ENCODE data around the gene ODAD2.

DNA sequence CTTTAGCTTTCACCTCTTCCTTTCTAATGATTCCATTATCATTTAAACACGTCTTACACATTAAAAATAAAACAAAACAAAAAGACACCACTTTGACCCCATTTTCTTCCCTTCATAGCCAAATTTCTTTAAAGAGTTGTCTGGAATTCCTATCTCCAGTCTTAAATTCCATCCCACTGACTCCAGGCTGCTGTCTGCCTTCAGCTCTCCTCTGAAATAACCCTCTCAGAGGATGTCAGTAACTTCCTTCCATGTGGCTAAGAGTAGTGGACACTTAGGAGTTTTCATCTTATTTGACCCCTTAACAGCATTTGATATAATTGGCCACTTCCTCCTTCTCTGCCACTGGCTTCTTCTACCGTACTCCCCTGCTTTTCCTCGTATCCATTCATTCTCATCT is 183.6 kb downstream of the ODAD2 start:
- TF ChIP-seq CTCF (IDR thresholded peaks at IDR 0.05; ENCODE audit: extremely low read depth in 1 of 2, insufficient read depth in 1 of 2, low read depth in 1 of 2, low read length in 2 of 2), result no peak
- TF ChIP-seq FOS (IDR thresholded peaks at IDR 0.05; ENCODE audit: borderline replicate concordance, insufficient read depth, low read length), result no peak
- TF ChIP-seq POLR2A (IDR thresholded peaks at IDR 0.05; ENCODE audit: low read depth, low read length), result no peak
- TF ChIP-seq EZH2 (IDR thresholded peaks at IDR 0.05; ENCODE audit: borderline replicate concordance, low read depth, low read length, severe bottlenecking), result no peak
- no peak for TF ChIP-seq POLR2AphosphoS5 (IDR thresholded peaks at IDR 0.05; ENCODE audit: insufficient read depth, low read depth, low read length)
- no peak for TF ChIP-seq JUN (IDR thresholded peaks at IDR 0.05; ENCODE audit: borderline replicate concordance, insufficient read depth, insufficient read length, low read depth)
